ENCODE measurements around the gene TCF4. TPM values are rescaled to one million over a fixed set of nuclear protein-coding genes. Genes with fewer than 3 reads are reported as not detected.
A peak's percentile ranks its signal among the peaks of the same experiment; 100 is the strongest.

TCF4 gene
- total and polyA plus RNA-seq, 2 donors (not counting 3 experiments of a cell fraction or from before 2014, with no cell fraction given) = 183 to 390 TPM

DNA sequence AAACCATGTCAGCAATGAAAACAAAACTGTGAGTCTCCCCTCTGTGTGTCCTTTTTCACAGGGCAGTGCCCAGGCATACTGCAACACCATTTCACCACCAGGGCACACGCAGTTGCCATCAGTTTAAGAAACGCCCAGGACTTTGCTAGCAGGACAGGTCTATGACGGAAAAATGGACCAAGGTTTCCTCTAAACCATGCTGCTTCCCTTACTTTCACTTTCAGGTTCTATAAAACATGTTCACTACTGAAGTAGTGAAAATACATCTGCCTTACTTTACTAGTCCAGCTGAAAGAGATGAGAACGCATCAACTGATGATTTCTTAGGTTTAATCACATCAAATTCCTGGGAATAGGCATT is 110.5 kb downstream of the TCF4 start:
- Histone ChIP-seq H3K4me2 (ENCODE audit: insufficient read depth, low read length) (peak overlapping the region; percentile 100), H3K79me2 (ENCODE audit: control insufficient read depth, insufficient read depth, low read length) (peaks cover 50% of the 10 kb centered on the region), H3K9ac (replicated peaks; ENCODE audit: extremely low read depth, insufficient read depth, low read length) (peak overlapping the region; percentile 95), H4K20me1 (replicated peaks; ENCODE audit: control insufficient read depth, extremely low read depth, insufficient read depth, low read length) (no peaks in the 10 kb centered on the region), H3K27ac (ENCODE audit: insufficient read depth, low read depth, low read length) (peak overlapping the region; percentile 95), H2AFZ (ENCODE audit: low read depth, low read length) (peak overlapping the region; percentile 39), H3K9me1 (replicated peaks; ENCODE audit: control insufficient read depth, extremely low read depth, insufficient read depth, low read length) (no peaks in the 10 kb centered on the region), H3K9me3 (replicated peaks; ENCODE audit: control insufficient read depth, insufficient read depth, low read length) (no peaks in the 10 kb centered on the region), H3K36me3 (ENCODE audit: control insufficient read depth in 2 of 2, extremely low read depth in 1 of 2, insufficient read depth in 2 of 2, low read length in 2 of 2) (peaks cover 0 to 1% of the 10 kb centered on the region in 2 experiments), H3K4me3 (replicated peaks in 1 of 3; ENCODE audit: insufficient read depth in 1 of 3, low read depth in 1 of 3, low read length in 3 of 3) (peak overlapping the region; percentile 31 to 91 (median 80)), H3K27me3 (ENCODE audit: control insufficient read depth in 2 of 2, insufficient read depth in 2 of 2, low read length in 2 of 2) (no peaks in the 10 kb centered on the region), H3K4me1 (ENCODE audit: control insufficient read depth, extremely low read depth, insufficient read depth, low read length) (peaks cover 35% of the 10 kb centered on the region)
- POLR2A ChIA-PET = no interaction called here
- CTCF ChIA-PET = interaction anchor here (0.9 to 1.5 kb wide), 6 partner anchors 25 to 304 kb away, joined by 3 to 7 read pairs (median 4); no protein-coding TSS in a partner anchor
- intact Hi-C loops (cut with micrococcal nuclease) = no loop called here
- dilution Hi-C loops (cut with MboI; ENCODE audit: extremely low pct_ligation_motif_present, low sequenced_read_pairs) = no loop called here
- peak; percentile 81 for DNase-seq (ENCODE audit: low read depth, low spot score)
- peak; percentile 44 for FAIRE-seq
- TF ChIP-seq, protein P1, sequence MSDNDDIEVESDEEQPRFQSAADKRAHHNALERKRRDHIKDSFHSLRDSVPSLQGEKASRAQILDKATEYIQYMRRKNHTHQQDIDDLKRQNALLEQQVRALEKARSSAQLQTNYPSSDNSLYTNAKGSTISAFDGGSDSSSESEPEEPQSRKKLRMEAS (IDR thresholded peaks at IDR 0.05; ENCODE audit: insufficient read depth, insufficient read length) = no peak
- TF ChIP-seq FOS (IDR thresholded peaks at IDR 0.05; ENCODE audit: borderline replicate concordance, insufficient read depth, low read length) (no peak), MYC (IDR thresholded peaks at IDR 0.05; ENCODE audit: low read depth, low read length) (no peak), JUN (IDR thresholded peaks at IDR 0.05; ENCODE audit: borderline replicate concordance, insufficient read depth, insufficient read length, low read depth) (no peak), POLR2AphosphoS5 (IDR thresholded peaks at IDR 0.05; ENCODE audit: insufficient read depth, low read depth, low read length) (no peak)
- TF ChIP-seq, protein P2, sequence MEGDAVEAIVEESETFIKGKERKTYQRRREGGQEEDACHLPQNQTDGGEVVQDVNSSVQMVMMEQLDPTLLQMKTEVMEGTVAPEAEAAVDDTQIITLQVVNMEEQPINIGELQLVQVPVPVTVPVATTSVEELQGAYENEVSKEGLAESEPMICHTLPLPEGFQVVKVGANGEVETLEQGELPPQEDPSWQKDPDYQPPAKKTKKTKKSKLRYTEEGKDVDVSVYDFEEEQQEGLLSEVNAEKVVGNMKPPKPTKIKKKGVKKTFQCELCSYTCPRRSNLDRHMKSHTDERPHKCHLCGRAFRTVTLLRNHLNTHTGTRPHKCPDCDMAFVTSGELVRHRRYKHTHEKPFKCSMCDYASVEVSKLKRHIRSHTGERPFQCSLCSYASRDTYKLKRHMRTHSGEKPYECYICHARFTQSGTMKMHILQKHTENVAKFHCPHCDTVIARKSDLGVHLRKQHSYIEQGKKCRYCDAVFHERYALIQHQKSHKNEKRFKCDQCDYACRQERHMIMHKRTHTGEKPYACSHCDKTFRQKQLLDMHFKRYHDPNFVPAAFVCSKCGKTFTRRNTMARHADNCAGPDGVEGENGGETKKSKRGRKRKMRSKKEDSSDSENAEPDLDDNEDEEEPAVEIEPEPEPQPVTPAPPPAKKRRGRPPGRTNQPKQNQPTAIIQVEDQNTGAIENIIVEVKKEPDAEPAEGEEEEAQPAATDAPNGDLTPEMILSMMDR (IDR thresholded peaks at IDR 0.05; ENCODE audit: extremely low read depth in 1 of 2, insufficient read depth in 1 of 2, low read depth in 1 of 2, low read length in 2 of 2) = peak; percentile 27 to 36
- BruUV-seq (replicated peaks) = no TSS peak
